Mucosa of descending colon (tissue), 3 donors: ENCODE measurements around the gene HOXD10. TPM values are rescaled to one million over a fixed set of nuclear protein-coding genes. Genes with fewer than 3 reads are reported as not detected.

ENCODE experiments used
- ATAC-seq: fragments of 200-7000 bp; cut with Tn5 transposase; one replicate; pipeline ENCODE4 v1.9.1; 2020; ENCODE audit warnings: mild to moderate bottlenecking, moderate library complexity
- DNase-seq, 3 donors: peaks; one replicate each; pipeline ENCODE4 v3.0.0-alpha.2; 2020
- H3K36me3 ChIP-seq: fragments of 200-600 bp; one replicate; pipeline ENCODE4 v1.8.0; 2021; ENCODE audit warnings: low read depth, mild to moderate bottlenecking
- H3K4me1 ChIP-seq: fragments of 200-600 bp; one replicate; pipeline ENCODE4 v1.8.0; 2021; ENCODE audit warnings: low read depth, mild to moderate bottlenecking
- H3K4me3 ChIP-seq: fragments of 200-600 bp; one replicate; pipeline ENCODE4 v1.8.0; 2021; ENCODE audit warnings: mild to moderate bottlenecking
- H3K9me3 ChIP-seq: fragments of 200-600 bp; one replicate; pipeline ENCODE4 v1.8.0; 2021; ENCODE audit warnings: mild to moderate bottlenecking
- CTCF ChIP-seq: fragments of 200-600 bp; IDR thresholded peaks from one replicate; pipeline ENCODE4 v1.8.0; 2022; ENCODE audit warnings: antibody characterized with exemption, mild to moderate bottlenecking
- intact Hi-C, 2 donors: fragments of 100-400 bp; cut with DNase I in 1 of 2; cut with micrococcal nuclease in 1 of 2; formaldehyde crosslinking; loops; one replicate each; pipeline versions ENCODE4 v1.11.0 to v1.11.1; 2022; cut with DNase I, micrococcal nuclease
- total RNA-seq, 3 donors: library from RNA; stranded (reverse); fragmentation: NEBNext Ultra II Directional in 2 of 3; extraction: Animal tissue kit (Norgen Biotek cat#: 25700) in 2 of 3; gene quantifications; one replicate each; pipeline versions ENCODE4 v1.2.1 to v1.2.4, GENCODE V29; 2021 to 2023
- donor health status: DM: no; HTN: no; CAD: no; lungs with moderate emphysema.
- donor health status: DM: no; HTN: no; CAD: no.
- donor health status: DM: no; HTN: yes; CAD: no.

HOXD10 gene
- total RNA-seq, 3 donors from 2014 or later = 1.8 to 4.1 (median 3.0) TPM

- ATAC-seq (no peak), DNase-seq (no peak)
- Histone ChIP-seq H3K9me3 (no peaks in the 10 kb centered on the region), H3K4me1 (peaks cover 22% of the 10 kb centered on the region), H3K36me3 (no peaks in the 10 kb centered on the region), H3K4me3 (no peak overlapping the region)
- no peak for TF ChIP-seq CTCF
- intact Hi-C loops = loop anchor here in 1 of 2 donors (10.0 kb wide), 2 partner anchors 690 to 1020 kb away; no protein-coding TSS in a partner anchor
Measured at GRCh38 chr2:176124110-176124946, 7.8 kb downstream of the HOXD10 start.

- TF ChIP-seq CTCF = no peak
- ATAC-seq = no peak
- intact Hi-C loops = loop anchor here (5.0 to 10.0 kb wide), 4 partner anchors 512 to 1020 kb away; no protein-coding TSS in a partner anchor
- Histone ChIP-seq H3K9me3 (no peaks in the 10 kb centered on the region), H3K36me3 (no peaks in the 10 kb centered on the region), H3K4me1 (peaks cover 23% of the 10 kb centered on the region), H3K4me3 (no peak overlapping the region)
- no peak for DNase-seq
Measured at GRCh38 chr2:176124947-176125771, 8.6 kb downstream of the HOXD10 start.

- ATAC-seq (no peak), DNase-seq (peak in 1 of 3 donors; percentile 44)
- H3K36me3 ChIP-seq = no peaks in the 10 kb centered on the region
- H3K4me1 ChIP-seq = peaks cover 23% of the 10 kb centered on the region
- intact Hi-C loops = loop anchor here (5.0 to 10.0 kb wide), 4 partner anchors 512 to 1019 kb away; no protein-coding TSS in a partner anchor
- H3K4me3 ChIP-seq = no peak overlapping the region
- H3K9me3 ChIP-seq = no peaks in the 10 kb centered on the region
- no peak for TF ChIP-seq CTCF
Measured at GRCh38 chr2:176125772-176126054, 9.1 kb downstream of the HOXD10 start.

- Histone ChIP-seq H3K9me3 (no peaks in the 10 kb centered on the region), H3K4me3 (no peak overlapping the region), H3K36me3 (no peaks in the 10 kb centered on the region), H3K4me1 (peaks cover 21% of the 10 kb centered on the region)
- TF ChIP-seq CTCF = peak; percentile 73
- DNase-seq (peak in 2 of 3 donors; percentile 64 to 91), ATAC-seq (no peak)
- intact Hi-C loops = loop anchor here (5.0 to 10.0 kb wide), 4 partner anchors 510 to 1018 kb away; no protein-coding TSS in a partner anchor
Measured at GRCh38 chr2:176126929-176127773, 10.6 kb downstream of the HOXD10 start.

- DNase-seq (no peak), ATAC-seq (no peak)
- no peak overlapping the region for H3K4me3 ChIP-seq
- no peak for TF ChIP-seq CTCF
- no peaks in the 10 kb centered on the region for H3K36me3 ChIP-seq
- peaks cover 17% of the 10 kb centered on the region for H3K4me1 ChIP-seq
- intact Hi-C loops = loop anchor here (5.0 to 10.0 kb wide), 4 partner anchors 510 to 1017 kb away; no protein-coding TSS in a partner anchor
- H3K9me3 ChIP-seq = no peaks in the 10 kb centered on the region
Measured at GRCh38 chr2:176127774-176128072, 11.1 kb downstream of the HOXD10 start.
